ENCODE measurements around the gene FZD4. TPM values are rescaled to one million over a fixed set of nuclear protein-coding genes. Genes with fewer than 3 reads are reported as not detected.
"Not testable (repeated sequence)": the region's sequence is repeated elsewhere in the genome, so short reads cannot be mapped to it uniquely, and the experiment has no call there.

Gene FZD4
- total RNA-seq, 8 experiments from 2014 or later = 1.1 to 8.8 (median 2.6) TPM

GRCh38 chr11:86987679-86988078, 32.5 kb upstream of the FZD4 start:
- WGBS, 10 experiments = 27 to 100% (median 79%) methylated on average over 1 of the region's 1 CpG; no CpG with 5 or more reads in 3 of the 10 experiments
- peak in 2 of 8 experiments; percentile 39 to 69 for ATAC-seq (replicated peaks in 6 of 8)
- Histone ChIP-seq H3K4me1 (replicated peaks in 1 of 2) (no peaks in the 10 kb centered on the region), H3K4me3 (no peak overlapping the region), H3K27ac (no peak overlapping the region)
- in situ Hi-C loops (cut with MboI; ENCODE audit: low pct_unique_long_range_greater_than_20kb in 2 of 9, low sequenced_read_pairs in 9 of 9, unreplicated experiment in 9 of 9) = loop anchor here in 1 of 9 experiments (25.0 kb wide), 1 partner anchor 300 kb away; no protein-coding TSS in a partner anchor

- no peak for ATAC-seq (replicated peaks in 6 of 8)
- H3K27ac ChIP-seq = no peak overlapping the region
- H3K4me3 ChIP-seq = no peak overlapping the region
- no peaks in the 10 kb centered on the region for H3K4me1 ChIP-seq (replicated peaks in 1 of 2)
- 33 to 100% (median 78%) methylated on average over 1 to 4 of the region's 4 CpGs; no CpG with 5 or more reads in 2 of the 10 experiments for WGBS, 10 experiments
- in situ Hi-C loops (cut with MboI; ENCODE audit: low pct_unique_long_range_greater_than_20kb in 2 of 9, low sequenced_read_pairs in 9 of 9, unreplicated experiment in 9 of 9) = loop anchor here in 1 of 9 experiments (25.0 kb wide), 1 partner anchor 303 kb away; no protein-coding TSS in a partner anchor
Observed at GRCh38 chr11:86984701-86985100, 29.5 kb upstream of the FZD4 start.

DNA sequence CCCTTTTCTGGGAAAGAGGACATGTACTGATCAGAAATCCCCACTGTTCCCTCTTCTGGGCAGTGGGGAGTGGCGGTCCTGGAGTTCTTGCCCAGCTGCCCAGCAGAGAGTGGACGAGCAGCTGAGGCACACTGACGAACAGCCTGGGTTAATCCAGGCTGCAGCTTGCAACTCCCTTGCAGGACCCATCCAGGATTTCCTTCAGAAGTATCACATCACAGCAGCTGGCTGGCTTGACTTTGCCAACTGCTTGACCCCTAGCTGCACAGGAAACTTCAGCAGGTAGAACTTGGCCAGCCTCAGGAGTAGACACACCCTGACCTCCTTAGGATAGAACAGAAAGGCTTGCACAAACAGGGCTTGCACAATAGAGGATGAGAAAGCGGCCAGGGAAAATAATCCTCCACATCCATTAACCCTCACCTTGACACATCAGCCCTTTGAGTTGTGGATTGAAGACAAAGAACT, 27.9 kb upstream of the FZD4 start:
- in situ Hi-C loops (cut with MboI; ENCODE audit: low pct_unique_long_range_greater_than_20kb in 2 of 9, low sequenced_read_pairs in 9 of 9, unreplicated experiment in 9 of 9) = loop anchor here in 1 of 9 experiments (25.0 kb wide), 1 partner anchor 304 kb away; no protein-coding TSS in a partner anchor
- H3K27ac ChIP-seq = no peak overlapping the region
- ATAC-seq (replicated peaks in 6 of 8) = no peak
- H3K4me1 ChIP-seq (replicated peaks in 1 of 2) = no peaks in the 10 kb centered on the region
- WGBS, 10 experiments = 33 to 100% (median 90%) methylated on average over 1 to 4 of the region's 4 CpGs; no CpG with 5 or more reads in 3 of the 10 experiments
- no peak overlapping the region for H3K4me3 ChIP-seq

DNA sequence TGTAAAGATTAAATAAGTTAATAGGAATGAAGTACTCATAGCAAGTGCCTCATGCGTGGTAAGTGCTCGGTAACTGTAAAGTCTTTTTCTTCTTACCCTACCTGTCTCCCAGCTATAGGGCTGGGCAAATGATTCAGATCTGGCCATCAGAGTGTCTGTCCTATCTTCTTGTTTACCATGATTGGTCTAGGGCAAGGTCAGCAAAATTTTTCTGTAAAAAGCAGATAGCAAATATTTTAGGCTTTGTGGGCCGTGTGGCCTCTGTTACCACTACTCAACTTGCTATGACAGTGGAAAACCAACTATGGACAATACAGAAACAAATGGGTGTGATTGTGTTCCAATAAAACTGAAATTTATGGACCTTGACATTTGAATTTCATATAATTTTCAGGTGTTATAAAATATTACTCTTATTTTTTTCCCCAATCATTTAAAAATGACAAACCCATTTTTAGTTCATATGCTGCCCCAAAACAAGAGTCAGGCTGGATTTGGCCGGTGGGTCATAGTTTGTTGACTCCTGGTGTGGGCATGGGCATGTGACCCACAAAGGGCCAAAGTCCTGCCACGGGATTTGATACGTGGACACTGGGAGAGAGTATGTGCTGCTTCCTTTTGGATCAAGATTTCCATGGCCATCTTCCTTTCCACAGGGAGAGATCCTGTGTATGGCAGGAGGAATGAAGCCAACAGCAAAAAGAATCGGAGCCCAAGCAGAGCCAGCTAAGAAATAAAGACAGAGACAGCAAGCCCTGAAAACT, 26.8 kb upstream of the FZD4 start:
- in situ Hi-C loops (cut with MboI; ENCODE audit: low pct_unique_long_range_greater_than_20kb in 2 of 9, low sequenced_read_pairs in 9 of 9, unreplicated experiment in 9 of 9) = loop anchor here in 1 of 9 experiments (25.0 kb wide), 1 partner anchor 305 kb away; no protein-coding TSS in a partner anchor
- ATAC-seq (replicated peaks in 6 of 8) = no peak
- 53 to 95% (median 84%) methylated on average over 1 to 7 of the region's 7 CpGs; no CpG with 5 or more reads in 2 of the 10 experiments for WGBS, 10 experiments

DNA sequence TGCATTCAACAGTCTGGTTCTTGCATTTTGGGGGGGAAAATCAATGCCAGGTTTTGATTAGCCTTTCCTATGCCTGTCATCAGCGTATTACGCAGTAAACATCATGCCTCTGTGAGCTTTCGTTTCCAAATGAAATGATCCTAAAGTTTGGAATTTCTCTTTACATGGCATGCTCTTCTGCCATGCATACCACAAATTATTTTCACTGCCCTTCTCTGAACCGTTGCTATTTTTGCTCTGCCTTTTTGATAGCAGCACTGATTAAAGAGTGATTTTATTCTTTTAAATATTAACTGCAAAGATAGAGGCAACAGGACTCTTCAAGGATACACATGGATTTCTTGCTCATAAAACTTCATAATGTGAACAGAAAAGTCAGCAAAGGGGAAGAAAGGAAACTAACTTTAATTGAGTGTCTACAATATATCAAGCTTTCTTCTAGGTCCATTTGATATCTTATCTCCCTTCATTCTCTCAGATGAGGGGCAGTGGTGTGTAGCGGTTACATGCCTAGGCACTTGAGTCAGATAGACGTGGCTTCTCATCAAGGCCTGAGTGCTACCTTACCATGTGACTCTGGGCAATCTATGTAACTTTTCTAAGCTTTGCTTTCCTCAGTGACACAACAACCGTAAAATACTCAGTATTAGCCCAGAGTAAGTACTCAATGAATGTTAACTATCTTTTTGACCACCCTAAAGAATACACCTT, 25.0 kb upstream of the FZD4 start:
- H3K4me1 ChIP-seq (replicated peaks in 1 of 2) = no peaks in the 10 kb centered on the region
- no peak for ATAC-seq (replicated peaks in 6 of 8)
- in situ Hi-C loops (cut with MboI; ENCODE audit: low pct_unique_long_range_greater_than_20kb in 2 of 9, low sequenced_read_pairs in 9 of 9, unreplicated experiment in 9 of 9) = loop anchor here in 1 of 9 experiments (25.0 kb wide), 1 partner anchor 307 kb away; no protein-coding TSS in a partner anchor
- H3K27ac ChIP-seq = no peak overlapping the region
- 60 to 100% (median 86%) methylated on average over 1 to 7 of the region's 7 CpGs for WGBS, 10 experiments
- no peak overlapping the region for H3K4me3 ChIP-seq

More for the DNA sequence above, 26.8 kb upstream of the FZD4 start:
- H3K4me1 ChIP-seq (replicated peaks in 1 of 2) = no peaks in the 10 kb centered on the region
- H3K4me3 ChIP-seq = no peak overlapping the region
- no peak overlapping the region for H3K27ac ChIP-seq

- Histone ChIP-seq H3K27ac (no peak overlapping the region), H3K4me3 (no peak overlapping the region), H3K4me1 (replicated peaks in 1 of 2) (no peaks in the 10 kb centered on the region)
- WGBS, 10 experiments = 33 to 83% (median 59%) methylated on average over 1 to 3 of the region's 3 CpGs
- in situ Hi-C loops (cut with MboI; ENCODE audit: low pct_unique_long_range_greater_than_20kb in 2 of 9, low sequenced_read_pairs in 9 of 9, unreplicated experiment in 9 of 9) = loop anchor here in 1 of 9 experiments (25.0 kb wide), 1 partner anchor 308 kb away; no protein-coding TSS in a partner anchor
- peak in 3 of 8 experiments; percentile 70 to 93 (median 74) for ATAC-seq (replicated peaks in 6 of 8)
Observed at GRCh38 chr11:86978756-86979608, 23.8 kb upstream of the FZD4 start.

- 64 to 100% (median 88%) methylated on average over 1 to 6 of the region's 7 CpGs; no CpG with 5 or more reads in 2 of the 10 experiments for WGBS, 10 experiments
- H3K27ac ChIP-seq = no peak overlapping the region
- in situ Hi-C loops (cut with MboI; ENCODE audit: low pct_unique_long_range_greater_than_20kb in 2 of 9, low sequenced_read_pairs in 9 of 9, unreplicated experiment in 9 of 9) = loop anchor here in 1 of 9 experiments (25.0 kb wide), 1 partner anchor 309 kb away; no protein-coding TSS in a partner anchor
- H3K4me1 ChIP-seq (replicated peaks in 1 of 2) = no peaks in the 10 kb centered on the region
- no peak for ATAC-seq (replicated peaks in 6 of 8)
- no peak overlapping the region for H3K4me3 ChIP-seq
Observed at GRCh38 chr11:86978247-86978646, 23.1 kb upstream of the FZD4 start.

DNA sequence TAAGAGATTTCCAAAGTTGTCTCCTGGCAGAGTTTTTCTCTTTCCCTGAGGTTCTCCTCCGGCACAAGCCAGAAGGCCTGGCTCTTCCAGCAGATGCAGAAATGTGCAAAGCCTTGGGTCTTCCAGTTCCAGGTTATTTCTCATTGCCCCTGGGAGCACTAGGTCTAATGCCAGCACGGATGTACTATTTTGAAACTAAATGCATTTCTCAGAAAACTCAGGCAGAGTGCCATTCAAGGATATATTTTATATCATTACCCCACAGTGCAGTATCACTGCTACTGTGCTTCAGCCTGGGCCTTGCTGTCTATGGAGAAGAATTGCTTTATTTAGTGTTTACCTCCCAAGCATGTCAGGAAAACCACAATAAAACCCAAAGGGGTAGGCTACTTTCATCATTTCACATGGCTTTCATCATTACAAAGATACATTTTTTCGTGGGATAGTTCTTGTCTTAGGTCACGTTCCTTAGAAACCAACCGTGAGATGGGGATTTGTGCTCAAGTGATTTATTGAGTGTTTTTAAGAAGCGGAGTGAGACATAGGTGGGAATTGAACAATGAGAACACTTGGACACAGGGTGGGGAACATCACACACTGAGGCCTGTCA, 22.4 kb upstream of the FZD4 start:
- no peak overlapping the region for H3K4me3 ChIP-seq
- no peak overlapping the region for H3K27ac ChIP-seq
- 49 to 100% (median 88%) methylated on average over 1 to 5 of the region's 6 CpGs; no CpG with 5 or more reads in 1 of the 10 experiments for WGBS, 10 experiments
- ATAC-seq (replicated peaks in 6 of 8) = no peak
- in situ Hi-C loops (cut with MboI; ENCODE audit: low pct_unique_long_range_greater_than_20kb in 2 of 9, low sequenced_read_pairs in 9 of 9, unreplicated experiment in 9 of 9) = loop anchor here in 1 of 9 experiments (25.0 kb wide), 1 partner anchor 310 kb away; no protein-coding TSS in a partner anchor
- H3K4me1 ChIP-seq (replicated peaks in 1 of 2) = no peaks in the 10 kb centered on the region

GRCh38 chr11:86972734-86973133, 17.5 kb upstream of the FZD4 start:
- H3K4me3 ChIP-seq = no peak overlapping the region
- in situ Hi-C loops (cut with MboI; ENCODE audit: low pct_unique_long_range_greater_than_20kb in 2 of 9, low sequenced_read_pairs in 9 of 9, unreplicated experiment in 9 of 9) = no loop called here
- no peak for ATAC-seq (replicated peaks in 6 of 8)
- WGBS, 10 experiments = 0 to 92% (median 67%) methylated on average over 1 of the region's 1 CpG; no CpG with 5 or more reads in 1 of the 10 experiments
- no peaks in the 10 kb centered on the region for H3K4me1 ChIP-seq (replicated peaks in 1 of 2)
- no peak overlapping the region for H3K27ac ChIP-seq

DNA sequence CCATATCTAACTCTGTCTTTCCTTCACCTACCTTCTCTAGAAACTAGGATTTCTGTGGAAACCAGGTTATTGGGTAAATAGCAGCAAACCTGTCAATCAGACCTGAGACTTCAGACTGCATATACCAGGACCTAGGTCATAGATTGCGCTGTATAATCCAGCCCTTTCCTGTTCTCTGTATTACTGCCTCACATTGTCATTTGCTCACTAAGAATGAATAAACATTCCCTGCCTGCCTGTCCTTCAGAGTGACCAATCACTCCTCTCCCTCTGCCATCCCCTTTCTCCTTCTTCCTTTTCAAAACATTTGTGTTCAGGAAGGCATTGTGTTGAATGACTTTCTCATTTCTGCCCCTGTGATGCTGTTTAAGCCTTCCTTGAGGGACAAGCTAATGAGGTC, 14.1 kb upstream of the FZD4 start:
- WGBS, 10 experiments = 29 to 86% (median 80%) methylated on average over 1 of the region's 1 CpG; no CpG with 5 or more reads in 7 of the 10 experiments
- in situ Hi-C loops (cut with MboI; ENCODE audit: low pct_unique_long_range_greater_than_20kb in 2 of 9, low sequenced_read_pairs in 9 of 9, unreplicated experiment in 9 of 9) = no loop called here
- H3K27ac ChIP-seq = no peak overlapping the region
- H3K4me3 ChIP-seq = no peak overlapping the region
- H3K4me1 ChIP-seq (replicated peaks in 1 of 2) = no peaks in the 10 kb centered on the region
- peak in 1 of 8 experiments; percentile 40 for ATAC-seq (replicated peaks in 6 of 8)

- ATAC-seq (replicated peaks in 6 of 8); H3K27ac ChIP-seq; H3K4me1 ChIP-seq (replicated peaks in 1 of 2); H3K4me3 ChIP-seq; in situ Hi-C loops (cut with MboI; ENCODE audit: low pct_unique_long_range_greater_than_20kb in 2 of 9, low sequenced_read_pairs in 9 of 9, unreplicated experiment in 9 of 9): not testable (repeated sequence)
- WGBS, 10 experiments = 63 to 100% (median 80%) methylated on average over 1 to 6 of the region's 7 CpGs; no CpG with 5 or more reads in 5 of the 10 experiments
Observed at GRCh38 chr11:86967601-86968000, 12.4 kb upstream of the FZD4 start.

Measured in motor neuron (in vitro differentiated cells).